ENCODE results near the gene SLC25A39.

DNA sequence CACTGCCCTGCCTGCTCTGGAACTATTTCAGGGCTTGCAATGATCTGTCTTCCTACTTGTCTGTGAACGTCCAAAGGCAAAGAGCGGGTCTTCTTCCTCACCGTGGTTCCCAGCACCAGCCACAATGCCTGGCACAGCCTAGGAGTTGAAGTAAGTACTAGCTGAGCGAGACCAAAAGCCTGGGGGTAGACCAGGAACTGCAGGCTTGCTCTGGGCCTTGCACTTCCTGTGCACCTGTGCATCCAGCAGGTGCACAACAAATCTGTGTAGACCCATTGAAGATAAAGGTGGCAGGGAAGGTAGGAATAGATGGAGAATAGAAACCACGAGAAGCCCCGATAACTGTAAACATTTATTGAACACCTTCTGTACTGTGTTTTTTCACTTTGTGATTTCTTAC lies 34.4 kb upstream of the SLC25A39 start:
- TF ChIP-seq, protein P1, sequence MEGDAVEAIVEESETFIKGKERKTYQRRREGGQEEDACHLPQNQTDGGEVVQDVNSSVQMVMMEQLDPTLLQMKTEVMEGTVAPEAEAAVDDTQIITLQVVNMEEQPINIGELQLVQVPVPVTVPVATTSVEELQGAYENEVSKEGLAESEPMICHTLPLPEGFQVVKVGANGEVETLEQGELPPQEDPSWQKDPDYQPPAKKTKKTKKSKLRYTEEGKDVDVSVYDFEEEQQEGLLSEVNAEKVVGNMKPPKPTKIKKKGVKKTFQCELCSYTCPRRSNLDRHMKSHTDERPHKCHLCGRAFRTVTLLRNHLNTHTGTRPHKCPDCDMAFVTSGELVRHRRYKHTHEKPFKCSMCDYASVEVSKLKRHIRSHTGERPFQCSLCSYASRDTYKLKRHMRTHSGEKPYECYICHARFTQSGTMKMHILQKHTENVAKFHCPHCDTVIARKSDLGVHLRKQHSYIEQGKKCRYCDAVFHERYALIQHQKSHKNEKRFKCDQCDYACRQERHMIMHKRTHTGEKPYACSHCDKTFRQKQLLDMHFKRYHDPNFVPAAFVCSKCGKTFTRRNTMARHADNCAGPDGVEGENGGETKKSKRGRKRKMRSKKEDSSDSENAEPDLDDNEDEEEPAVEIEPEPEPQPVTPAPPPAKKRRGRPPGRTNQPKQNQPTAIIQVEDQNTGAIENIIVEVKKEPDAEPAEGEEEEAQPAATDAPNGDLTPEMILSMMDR (IDR thresholded peaks at IDR 0.05) = no peak
- no peak for TF ChIP-seq POLR2A (IDR thresholded peaks at IDR 0.05)

All from adrenal gland (tissue), 5 donors.